ENCODE data around the gene ZNF326. TPM values are rescaled to one million over a fixed set of nuclear protein-coding genes. Genes with fewer than 3 reads are reported as not detected.

ZNF326 gene
- total RNA-seq, 2 donors from 2014 or later, result 31.0 to 36.4 TPM

- Histone ChIP-seq H3K9ac (ENCODE audit: extremely low read depth, low read length, poor library complexity, severe bottlenecking) (no peak overlapping the region), H3K9me3 (ENCODE audit: control insufficient read depth, low read length) (no peaks in the 10 kb centered on the region), H3K4me1 (ENCODE audit: control insufficient read depth, insufficient read depth, low read length) (peaks cover 12% of the 10 kb centered on the region), H3K27me3 (ENCODE audit: control insufficient read depth, insufficient read depth, low read length, poor library complexity, severe bottlenecking) (no peaks in the 10 kb centered on the region), H3K36me3 (ENCODE audit: control insufficient read depth, insufficient read depth, low read length) (no peaks in the 10 kb centered on the region), H3K4me3 (ENCODE audit: low read length) (peak overlapping the region; percentile 8), H3K27ac (ENCODE audit: low read depth, low read length) (no peak overlapping the region)
- DNase-seq, result no peak
- H3K27me3 Mint-ChIP-seq (ENCODE audit: insufficient read depth), result no peaks in the 10 kb centered on the region
- H3K36me3 Mint-ChIP-seq (ENCODE audit: low read depth), result no peaks in the 10 kb centered on the region
- TF ChIP-seq, protein P1, sequence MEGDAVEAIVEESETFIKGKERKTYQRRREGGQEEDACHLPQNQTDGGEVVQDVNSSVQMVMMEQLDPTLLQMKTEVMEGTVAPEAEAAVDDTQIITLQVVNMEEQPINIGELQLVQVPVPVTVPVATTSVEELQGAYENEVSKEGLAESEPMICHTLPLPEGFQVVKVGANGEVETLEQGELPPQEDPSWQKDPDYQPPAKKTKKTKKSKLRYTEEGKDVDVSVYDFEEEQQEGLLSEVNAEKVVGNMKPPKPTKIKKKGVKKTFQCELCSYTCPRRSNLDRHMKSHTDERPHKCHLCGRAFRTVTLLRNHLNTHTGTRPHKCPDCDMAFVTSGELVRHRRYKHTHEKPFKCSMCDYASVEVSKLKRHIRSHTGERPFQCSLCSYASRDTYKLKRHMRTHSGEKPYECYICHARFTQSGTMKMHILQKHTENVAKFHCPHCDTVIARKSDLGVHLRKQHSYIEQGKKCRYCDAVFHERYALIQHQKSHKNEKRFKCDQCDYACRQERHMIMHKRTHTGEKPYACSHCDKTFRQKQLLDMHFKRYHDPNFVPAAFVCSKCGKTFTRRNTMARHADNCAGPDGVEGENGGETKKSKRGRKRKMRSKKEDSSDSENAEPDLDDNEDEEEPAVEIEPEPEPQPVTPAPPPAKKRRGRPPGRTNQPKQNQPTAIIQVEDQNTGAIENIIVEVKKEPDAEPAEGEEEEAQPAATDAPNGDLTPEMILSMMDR (conservative IDR thresholded peaks at IDR 0.05), result no peak
- H3K9me3 Mint-ChIP-seq, result no peaks in the 10 kb centered on the region
- WGBS, 2 experiments (ENCODE audit: insufficient coverage in 1 of 2, insufficient read length in 1 of 2), result 84 to 87% methylated on average over 4 of the region's 4 CpGs
- H3K27ac Mint-ChIP-seq, result no peak overlapping the region
- no peak overlapping the region for H3K4me3 Mint-ChIP-seq
- H3K4me1 Mint-ChIP-seq, result peaks cover 32% of the 10 kb centered on the region
Measured at GRCh38 chr1:90043586-90043985, 48.7 kb downstream of the ZNF326 start.

GRCh38 chr1:90044346-90044745 is 49.4 kb downstream of the ZNF326 start:
- 94 to 95% methylated on average over 4 to 5 of the region's 5 CpGs for whole genome bisulfite sequencing, 2 experiments (ENCODE audit: insufficient coverage in 1 of 2, insufficient read length in 1 of 2)
- Histone ChIP-seq H3K36me3 (ENCODE audit: control insufficient read depth, insufficient read depth, low read length) (no peaks in the 10 kb centered on the region), H3K4me3 (ENCODE audit: low read length) (no peak overlapping the region), H3K4me1 (ENCODE audit: control insufficient read depth, insufficient read depth, low read length) (peaks cover 7% of the 10 kb centered on the region), H3K9me3 (ENCODE audit: control insufficient read depth, low read length) (no peaks in the 10 kb centered on the region), H3K27ac (ENCODE audit: low read depth, low read length) (no peak overlapping the region), H3K9ac (ENCODE audit: extremely low read depth, low read length, poor library complexity, severe bottlenecking) (no peak overlapping the region), H3K27me3 (ENCODE audit: control insufficient read depth, insufficient read depth, low read length, poor library complexity, severe bottlenecking) (no peaks in the 10 kb centered on the region)
- Mint-ChIP-seq H3K4me3 (no peak overlapping the region), H3K9me3 (no peaks in the 10 kb centered on the region), H3K4me1 (peaks cover 28% of the 10 kb centered on the region), H3K36me3 (ENCODE audit: low read depth) (no peaks in the 10 kb centered on the region), H3K27ac (no peak overlapping the region), H3K27me3 (ENCODE audit: insufficient read depth) (no peaks in the 10 kb centered on the region)
- TF ChIP-seq, protein P1 (conservative IDR thresholded peaks at IDR 0.05), result no peak
- DNase-seq, result no peak

GRCh38 chr1:90045853-90046563 is 51.1 kb downstream of the ZNF326 start:
- TF ChIP-seq, protein P1 (conservative IDR thresholded peaks at IDR 0.05), result peak; percentile 84
- Histone ChIP-seq H3K4me1 (ENCODE audit: control insufficient read depth, insufficient read depth, low read length) (peaks cover 7% of the 10 kb centered on the region), H3K27me3 (ENCODE audit: control insufficient read depth, insufficient read depth, low read length, poor library complexity, severe bottlenecking) (no peaks in the 10 kb centered on the region), H3K9ac (ENCODE audit: extremely low read depth, low read length, poor library complexity, severe bottlenecking) (no peak overlapping the region), H3K4me3 (ENCODE audit: low read length) (no peak overlapping the region), H3K36me3 (ENCODE audit: control insufficient read depth, insufficient read depth, low read length) (no peaks in the 10 kb centered on the region), H3K9me3 (ENCODE audit: control insufficient read depth, low read length) (no peaks in the 10 kb centered on the region), H3K27ac (ENCODE audit: low read depth, low read length) (no peak overlapping the region)
- H3K27ac Mint-ChIP-seq, result no peak overlapping the region
- WGBS, 2 experiments (ENCODE audit: insufficient coverage in 1 of 2, insufficient read length in 1 of 2), result 17 to 23% methylated on average over 2 of the region's 2 CpGs
- H3K4me3 Mint-ChIP-seq, result no peak overlapping the region
- no peaks in the 10 kb centered on the region for H3K27me3 Mint-ChIP-seq (ENCODE audit: insufficient read depth)
- H3K4me1 Mint-ChIP-seq, result peaks cover 23% of the 10 kb centered on the region
- peak; percentile 79 for DNase-seq
- no peaks in the 10 kb centered on the region for H3K9me3 Mint-ChIP-seq
- no peaks in the 10 kb centered on the region for H3K36me3 Mint-ChIP-seq (ENCODE audit: low read depth)
